ENCODE results near the gene SLC9A8.

DNA sequence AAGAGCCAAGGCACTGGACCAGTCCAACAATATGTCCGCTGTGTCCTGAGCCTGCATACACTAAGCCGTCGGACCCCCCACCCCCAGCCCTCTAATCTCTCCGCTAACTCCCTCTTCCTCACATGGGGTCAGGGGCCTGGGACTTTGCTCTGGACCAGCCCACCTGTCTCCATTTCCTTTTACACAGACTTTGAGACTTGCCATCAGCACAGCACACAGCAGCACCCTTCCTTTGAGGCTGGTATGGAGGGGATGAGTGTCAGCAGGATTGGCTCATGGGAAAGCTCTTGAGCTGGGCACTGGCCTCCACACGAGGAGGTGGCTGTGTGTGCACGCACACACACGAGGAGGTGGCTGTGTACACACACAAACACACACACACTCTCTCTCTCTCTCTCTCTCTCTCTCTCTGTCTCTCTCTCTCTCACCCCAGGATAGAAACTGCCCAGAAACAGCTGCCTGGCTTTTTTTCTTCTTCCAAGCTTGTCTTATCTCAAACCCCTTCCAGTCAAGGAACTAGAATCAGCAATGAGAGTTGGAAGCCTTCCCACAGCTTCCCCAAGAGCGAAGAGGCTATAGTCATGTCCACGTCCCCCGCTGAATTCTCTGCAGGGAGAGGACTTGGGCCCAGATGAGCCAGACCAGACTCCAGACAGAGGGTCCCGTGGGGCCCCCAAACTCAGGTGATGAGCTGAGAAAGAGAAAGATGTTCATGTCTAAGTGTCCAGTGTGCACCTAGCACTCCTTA is 18.6 kb downstream of the SLC9A8 start:
- TF ChIP-seq, protein P1, sequence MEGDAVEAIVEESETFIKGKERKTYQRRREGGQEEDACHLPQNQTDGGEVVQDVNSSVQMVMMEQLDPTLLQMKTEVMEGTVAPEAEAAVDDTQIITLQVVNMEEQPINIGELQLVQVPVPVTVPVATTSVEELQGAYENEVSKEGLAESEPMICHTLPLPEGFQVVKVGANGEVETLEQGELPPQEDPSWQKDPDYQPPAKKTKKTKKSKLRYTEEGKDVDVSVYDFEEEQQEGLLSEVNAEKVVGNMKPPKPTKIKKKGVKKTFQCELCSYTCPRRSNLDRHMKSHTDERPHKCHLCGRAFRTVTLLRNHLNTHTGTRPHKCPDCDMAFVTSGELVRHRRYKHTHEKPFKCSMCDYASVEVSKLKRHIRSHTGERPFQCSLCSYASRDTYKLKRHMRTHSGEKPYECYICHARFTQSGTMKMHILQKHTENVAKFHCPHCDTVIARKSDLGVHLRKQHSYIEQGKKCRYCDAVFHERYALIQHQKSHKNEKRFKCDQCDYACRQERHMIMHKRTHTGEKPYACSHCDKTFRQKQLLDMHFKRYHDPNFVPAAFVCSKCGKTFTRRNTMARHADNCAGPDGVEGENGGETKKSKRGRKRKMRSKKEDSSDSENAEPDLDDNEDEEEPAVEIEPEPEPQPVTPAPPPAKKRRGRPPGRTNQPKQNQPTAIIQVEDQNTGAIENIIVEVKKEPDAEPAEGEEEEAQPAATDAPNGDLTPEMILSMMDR (IDR thresholded peaks at IDR 0.05), result no peak
- no peak for TF ChIP-seq EZH2 (IDR thresholded peaks at IDR 0.05)
